Activated CD8-positive, alpha-beta memory T cell treated with anti-CD3 and anti-CD28 coated beads for 36 hours (primary cell): ENCODE data around the gene NAPEPLD. TPM values are rescaled to one million over a fixed set of nuclear protein-coding genes. Genes with fewer than 3 reads are reported as not detected.
"Not testable (repeated sequence)": the region's sequence is repeated elsewhere in the genome, so short reads cannot be mapped to it uniquely, and the experiment has no call there.

ENCODE experiments used
- CTCF ChIA-PET: fragments of 350-600 bp; sonication (Branson Sonifier 250); formaldehyde crosslinking; loops from one replicate; lab custom pipeline; 2021; ENCODE audit warnings: antibody characterized with exemption; lab: Charles Lee
- POLR2A ChIA-PET: fragments of 350-600 bp; sonication (Branson Sonifier 250); formaldehyde crosslinking; loops from one replicate; lab custom pipeline; 2021; ENCODE audit warnings: antibody characterized with exemption; lab: Charles Lee
- total RNA-seq, 2 experiments: library from RNA; stranded (reverse); gene quantifications; one replicate each; pipeline ENCODE4 v1.2.3, GENCODE V29; 2021

NAPEPLD gene
- total RNA-seq, 2 experiments from 2014 or later, result 7.0 to 7.4 TPM

GRCh38 chr7:103117465-103117864 lies 31.4 kb downstream of the NAPEPLD start:
- POLR2A ChIA-PET, result no interaction called here
- CTCF ChIA-PET, result no interaction called here

- POLR2A ChIA-PET, result no interaction called here
Observed at GRCh38 chr7:103116991-103117390, 31.9 kb downstream of the NAPEPLD start.

GRCh38 chr7:103116511-103116910 lies 32.4 kb downstream of the NAPEPLD start:
- ChIA-PET CTCF (no interaction called here), POLR2A (no interaction called here)

More at GRCh38 chr7:103116991-103117390, 31.9 kb downstream of the NAPEPLD start:
- CTCF ChIA-PET, result no interaction called here

- ChIA-PET CTCF (no interaction called here), POLR2A (no interaction called here)
Observed at GRCh38 chr7:103115771-103116170, 33.1 kb downstream of the NAPEPLD start.

GRCh38 chr7:103114576-103115008 lies 34.3 kb downstream of the NAPEPLD start:
- ChIA-PET POLR2A (no interaction called here), CTCF (no interaction called here)

- CTCF ChIA-PET, result no interaction called here
- POLR2A ChIA-PET, result no interaction called here
Observed at GRCh38 chr7:103113164-103113563, 35.7 kb downstream of the NAPEPLD start.

- CTCF ChIA-PET, POLR2A ChIA-PET: not testable (repeated sequence)
Observed at GRCh38 chr7:103106703-103107070, 42.2 kb downstream of the NAPEPLD start.

GRCh38 chr7:103106005-103106702 lies 42.7 kb downstream of the NAPEPLD start:
- POLR2A ChIA-PET, result interaction anchor here (0.6 to 0.7 kb wide), 2 partner anchors 124 to 203 kb away, joined by 3 to 4 read pairs; no protein-coding TSS in a partner anchor

GRCh38 chr7:103101543-103101942 lies 47.4 kb downstream of the NAPEPLD start:
- CTCF ChIA-PET, result no interaction called here
- POLR2A ChIA-PET, result no interaction called here

More at GRCh38 chr7:103106005-103106702, 42.7 kb downstream of the NAPEPLD start:
- CTCF ChIA-PET, result interaction anchor here (0.6 kb wide), 1 partner anchor 274 kb away, joined by 3 read pairs; no protein-coding TSS in a partner anchor

GRCh38 chr7:103100348-103100747 lies 48.6 kb downstream of the NAPEPLD start:
- ChIA-PET POLR2A (no interaction called here), CTCF (no interaction called here)

- CTCF ChIA-PET, result no interaction called here
- POLR2A ChIA-PET, result no interaction called here
Observed at GRCh38 chr7:103097041-103097440, 51.9 kb downstream of the NAPEPLD start.

- CTCF ChIA-PET, POLR2A ChIA-PET: not testable (repeated sequence)
Observed at GRCh38 chr7:103095558-103095957, 53.3 kb downstream of the NAPEPLD start.

GRCh38 chr7:103094102-103094501 lies 54.8 kb downstream of the NAPEPLD start:
- POLR2A ChIA-PET, result no interaction called here
- CTCF ChIA-PET, result no interaction called here

GRCh38 chr7:103093429-103093828 lies 55.5 kb downstream of the NAPEPLD start:
- POLR2A ChIA-PET, result interaction anchor here (0.5 kb wide), 1 partner anchor 52 kb away, joined by 5 read pairs; no protein-coding TSS in a partner anchor
- CTCF ChIA-PET, result no interaction called here

- POLR2A ChIA-PET, result not testable (repeated sequence)
- CTCF ChIA-PET, result interaction anchor here (0.9 kb wide), 1 partner anchor 16 kb away, joined by 3 read pairs; no protein-coding TSS in a partner anchor
Observed at GRCh38 chr7:103092321-103092720, 56.6 kb downstream of the NAPEPLD start.

- ChIA-PET POLR2A (no interaction called here), CTCF (no interaction called here)
Observed at GRCh38 chr7:103083210-103083609, 65.7 kb downstream of the NAPEPLD start.

GRCh38 chr7:103082497-103082896 lies 66.4 kb downstream of the NAPEPLD start:
- ChIA-PET POLR2A (no interaction called here), CTCF (no interaction called here)

GRCh38 chr7:103080923-103081322 lies 68.0 kb downstream of the NAPEPLD start:
- ChIA-PET CTCF (interaction anchor here (2.3 kb wide), 1 partner anchor 19 kb away, joined by 9 read pairs; no protein-coding TSS in a partner anchor), POLR2A (interaction anchor here (0.6 kb wide), 1 partner anchor 342 kb away, joined by 4 read pairs; no protein-coding TSS in a partner anchor)

GRCh38 chr7:103079836-103080235 lies 69.1 kb downstream of the NAPEPLD start:
- POLR2A ChIA-PET, result no interaction called here
- CTCF ChIA-PET, result interaction anchor here (2.3 kb wide), 1 partner anchor 18 kb away, joined by 9 read pairs; no protein-coding TSS in a partner anchor

- CTCF ChIA-PET, POLR2A ChIA-PET: not testable (repeated sequence)
Observed at GRCh38 chr7:103078226-103078625, 70.7 kb downstream of the NAPEPLD start.

GRCh38 chr7:103077318-103077717 lies 71.6 kb downstream of the NAPEPLD start:
- POLR2A ChIA-PET, result no interaction called here
- CTCF ChIA-PET, result interaction anchor here (0.5 kb wide), 1 partner anchor 94 kb away, joined by 3 read pairs; no protein-coding TSS in a partner anchor
